HG03571 (cell line): ENCODE measurements around the gene MAPK1IP1L.
"Not testable (repeated sequence)": the region's sequence is repeated elsewhere in the genome, so short reads cannot be mapped to it uniquely, and the experiment has no call there.

ENCODE experiments used
- ATAC-seq: cut with Tn5 transposase; IDR thresholded peaks from one replicate; pipeline ENCODE4 v1.9.1; 2021; ENCODE audit not compliant: unreplicated experiment

The MAPK1IP1L gene

GRCh38 chr14:55051423-55052268 is at the start of gene MAPK1IP1L:
TSS of gene MAPK1IP1L (plus strand) at chr14:55051647. CDS start at chr14:55061684, 10,037 bp downstream.
- peak; percentile 86 for ATAC-seq

- ATAC-seq: no peak
Observed at GRCh38 chr14:55005071-55005470, 46.4 kb upstream of the MAPK1IP1L start.

GRCh38 chr14:55015006-55015405 is 36.4 kb upstream of the MAPK1IP1L start:
- no peak for ATAC-seq

DNA sequence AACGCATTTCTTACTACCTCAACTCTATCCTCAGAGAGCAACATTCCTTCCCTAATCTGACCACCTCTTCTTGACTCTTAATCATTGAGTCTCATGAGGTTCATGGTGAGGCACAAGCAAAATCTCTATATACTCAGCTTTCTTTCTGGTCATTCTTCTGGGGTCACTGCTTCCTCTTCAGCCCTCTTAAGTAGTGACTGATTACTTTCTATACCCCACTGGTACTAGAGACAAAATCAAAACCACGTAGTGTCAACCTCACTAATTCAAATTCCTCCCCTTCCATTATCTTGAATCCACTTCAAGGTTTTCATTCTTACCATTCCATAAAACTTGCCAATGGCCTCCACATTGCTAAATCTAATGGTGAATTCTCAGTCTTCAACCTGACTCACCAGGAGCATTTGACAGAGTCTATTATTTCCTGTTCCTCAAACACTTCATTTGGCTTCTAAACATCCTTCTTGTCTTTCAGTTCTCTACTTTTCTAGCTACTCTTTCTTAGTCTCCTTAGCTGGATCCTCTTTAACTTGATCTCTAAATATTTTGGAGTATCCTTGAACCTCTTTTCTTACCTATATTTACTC is 31.4 kb upstream of the MAPK1IP1L start:
- ATAC-seq: no peak

- ATAC-seq: not testable (repeated sequence)
Observed at GRCh38 chr14:55024365-55024764, 27.1 kb upstream of the MAPK1IP1L start.

GRCh38 chr14:55025948-55026347 is 25.5 kb upstream of the MAPK1IP1L start:
- no peak for ATAC-seq

DNA sequence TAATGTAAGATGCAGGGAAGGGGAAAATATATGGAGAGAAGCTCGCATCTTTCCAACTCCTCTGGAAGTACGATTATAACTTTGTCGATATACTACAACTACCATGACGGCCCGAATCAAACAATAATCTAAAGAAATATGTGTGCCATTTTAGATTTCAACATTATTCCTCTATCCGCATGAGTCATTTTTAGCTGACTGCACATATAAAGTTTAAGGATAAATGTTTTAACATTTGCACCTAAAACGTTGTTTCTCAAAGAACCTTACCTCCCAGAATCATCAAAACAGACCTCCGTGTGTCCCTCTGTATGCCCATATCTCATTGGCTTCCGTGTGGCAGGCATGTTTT is 25.0 kb upstream of the MAPK1IP1L start:
- ATAC-seq: no peak

DNA sequence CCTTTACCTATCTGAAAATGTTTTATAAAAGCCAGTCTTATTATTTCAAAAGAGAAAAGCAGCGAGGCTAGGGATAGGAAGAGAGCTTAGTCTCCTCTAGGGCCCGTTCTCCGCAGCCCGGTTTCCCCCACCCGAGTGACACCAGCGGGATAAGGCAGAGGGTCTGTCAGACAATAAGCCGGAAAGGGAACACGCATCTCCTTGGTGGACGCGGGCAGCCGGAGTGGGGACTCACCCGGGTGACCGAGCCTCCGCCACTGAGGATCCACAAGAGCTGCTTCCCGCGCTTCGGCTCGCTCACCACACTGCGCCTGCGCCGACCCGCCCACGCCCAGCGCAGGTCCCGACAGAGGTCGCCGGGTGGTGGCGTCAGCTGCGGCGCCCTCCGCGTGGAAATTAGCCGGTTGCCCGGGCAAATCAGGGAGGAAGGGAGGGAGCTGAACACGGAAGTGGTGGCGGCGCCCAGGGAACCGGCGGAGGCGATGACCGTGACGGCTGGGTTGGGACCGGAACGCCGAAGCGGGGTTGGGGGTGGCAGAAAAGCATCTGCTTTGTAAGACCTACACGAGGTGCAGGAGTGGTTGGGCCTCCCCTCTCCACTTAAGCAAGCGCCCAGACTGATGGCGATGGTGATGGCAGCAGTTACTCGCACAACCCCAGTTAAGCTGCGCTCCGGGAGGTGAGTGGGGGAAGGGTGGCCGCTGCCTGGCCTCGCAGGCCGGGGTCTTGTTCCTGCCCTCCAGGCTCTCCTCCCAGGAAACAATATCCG is 24.5 kb upstream of the MAPK1IP1L start, which contains the start of the genes SOCS4 and WDHD1:
SOCS4 (plus strand) TSS at position 444 of the 769 bp plus-strand sequence. CDS start 15,806 bp downstream, outside the sequence.
WDHD1 (minus strand) TSS at position 307 of the 769 bp plus-strand sequence. CDS start 312 bp downstream, outside the sequence.
- ATAC-seq: peak; percentile 86

DNA sequence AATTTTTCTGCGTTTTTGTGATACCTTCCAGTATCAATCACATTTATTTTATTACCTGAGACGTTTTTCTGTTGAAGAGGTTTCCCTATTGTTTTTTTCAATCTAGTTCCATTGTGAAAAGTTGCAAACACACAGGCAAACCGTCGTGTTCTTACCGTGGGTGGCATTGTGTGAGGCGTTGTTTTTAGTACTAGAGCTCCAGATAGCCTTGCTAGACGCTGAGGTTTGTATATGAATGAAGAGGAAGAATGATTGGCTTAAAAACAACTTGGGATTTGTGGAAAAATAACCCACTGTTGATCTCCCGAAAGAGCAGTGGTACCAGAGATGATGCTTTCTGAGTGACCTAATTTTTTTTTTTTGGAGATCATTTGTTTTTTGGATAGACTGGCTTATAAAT is 23.4 kb upstream of the MAPK1IP1L start:
- ATAC-seq: no peak

GRCh38 chr14:55028476-55028875 is 23.0 kb upstream of the MAPK1IP1L start:
- ATAC-seq: no peak

DNA sequence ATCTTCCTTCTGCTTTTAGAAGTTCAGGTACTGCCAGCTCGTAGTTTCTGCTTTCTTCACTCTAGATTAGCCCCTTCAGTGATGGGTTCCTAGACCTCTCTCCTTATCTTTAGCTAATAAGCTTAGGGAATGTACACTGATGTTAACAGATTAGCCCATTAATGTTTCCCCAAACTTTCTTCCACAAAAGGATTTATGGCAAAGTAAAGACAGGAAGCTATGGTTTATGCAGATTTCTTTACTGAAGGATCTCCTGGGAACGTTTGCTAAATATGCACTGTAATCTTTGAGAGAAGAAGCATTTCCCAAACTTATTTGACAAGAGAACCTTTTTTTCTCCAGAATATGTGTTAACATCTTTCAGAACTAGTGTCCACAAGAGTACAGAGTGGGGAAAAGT is 20.3 kb upstream of the MAPK1IP1L start:
- no peak for ATAC-seq

- ATAC-seq: not testable (repeated sequence)
Observed at GRCh38 chr14:55037995-55038394, 13.5 kb upstream of the MAPK1IP1L start.

GRCh38 chr14:55038708-55039107 is 12.7 kb upstream of the MAPK1IP1L start:
- ATAC-seq: no peak

DNA sequence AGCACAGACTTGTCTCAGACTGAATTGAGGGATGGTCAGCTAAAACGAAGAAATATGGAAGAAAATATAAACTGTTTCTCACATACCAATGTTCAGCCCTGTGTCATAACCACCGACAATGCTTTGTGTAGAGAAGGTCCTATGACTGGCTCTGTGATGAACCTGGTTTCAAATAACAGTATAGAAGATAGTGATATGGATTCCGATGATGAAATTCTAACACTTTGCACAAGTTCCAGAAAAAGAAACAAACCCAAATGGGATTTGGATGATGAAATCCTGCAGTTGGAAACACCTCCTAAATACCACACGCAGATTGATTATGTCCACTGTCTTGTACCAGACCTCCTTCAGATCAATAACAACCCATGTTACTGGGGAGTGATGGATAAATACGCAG is 7.9 kb upstream of the MAPK1IP1L start:
- ATAC-seq: no peak

DNA sequence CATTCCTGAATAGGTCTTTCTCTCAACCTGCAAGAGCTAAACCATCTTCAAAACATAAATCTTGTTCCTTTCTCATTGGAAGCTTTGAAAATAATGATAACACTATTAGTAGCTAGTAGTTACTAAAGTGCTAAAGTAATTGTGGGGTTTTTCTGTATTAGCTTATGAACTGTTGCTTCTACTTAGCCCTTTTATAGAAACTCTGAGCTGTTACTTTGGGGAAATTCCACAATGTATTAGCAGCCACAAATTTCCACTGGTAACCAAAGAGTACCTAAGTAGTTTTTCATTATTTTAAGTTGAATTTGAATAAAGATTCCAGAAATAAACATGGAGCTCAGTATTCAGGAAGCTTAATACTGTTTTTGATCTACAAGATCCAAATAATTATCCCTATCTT is 6.4 kb upstream of the MAPK1IP1L start:
- ATAC-seq: no peak

DNA sequence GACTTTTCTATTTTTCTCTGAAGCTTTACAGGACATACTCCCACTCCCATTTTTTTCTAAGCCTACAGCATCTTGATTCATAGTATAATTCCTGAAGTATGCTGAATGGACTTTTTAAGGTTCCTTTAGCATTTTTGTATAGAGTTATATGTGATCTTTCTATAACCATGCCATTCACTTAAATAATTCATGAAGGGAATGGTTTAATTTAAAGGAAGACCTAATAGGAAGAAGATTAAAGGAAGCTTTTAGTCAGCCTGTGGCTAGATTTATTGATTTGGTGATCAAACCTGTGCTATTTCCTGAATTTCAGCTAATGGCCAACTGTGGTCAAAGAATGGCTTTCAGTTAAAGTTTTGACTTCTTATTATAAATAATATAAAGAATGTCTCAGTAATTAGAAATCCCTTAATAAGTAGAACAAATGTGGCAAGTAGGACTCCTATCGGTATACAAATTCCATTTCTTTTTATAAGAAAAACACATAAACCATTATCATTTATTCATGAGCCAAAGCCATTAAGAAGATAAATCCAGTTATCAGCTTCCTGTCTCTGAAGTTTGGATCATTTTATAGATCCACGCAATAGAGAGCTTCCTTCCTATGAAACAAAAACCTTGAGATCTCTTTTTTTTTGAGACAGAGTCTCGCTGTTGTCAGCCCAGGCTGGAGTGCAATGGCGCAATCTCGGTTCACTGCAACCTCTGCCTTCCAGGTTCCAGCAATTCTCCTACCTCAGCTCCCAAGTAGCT is 4.0 kb upstream of the MAPK1IP1L start:
- ATAC-seq: no peak

GRCh38 chr14:55048900-55049436 is 2.5 kb upstream of the MAPK1IP1L start:
- ATAC-seq: no peak

- ATAC-seq: peak; percentile 16
Observed at GRCh38 chr14:55051165-55051422, 353 bp upstream of the MAPK1IP1L start.

- peak; percentile 5 for ATAC-seq
Observed at GRCh38 chr14:55052269-55052930, 953 bp downstream of the MAPK1IP1L start.

GRCh38 chr14:55053018-55053417 is 1.6 kb downstream of the MAPK1IP1L start:
- no peak for ATAC-seq
